ENCODE measurements around the gene GATAD2A. TPM values are rescaled to one million over a fixed set of nuclear protein-coding genes. Genes with fewer than 3 reads are reported as not detected.

Gene GATAD2A
- total and polyA plus RNA-seq, 9 of the 15 experiments (the other 6 are each of a cell fraction or from before 2014, with no cell fraction given): 2.4 to 226 (median 44.2) TPM

- no peak for TF ChIP-seq ZBTB11 (CRISPR knock-in tag; IDR thresholded peaks at IDR 0.05)
- TF ChIP-seq MECOM (CRISPR knock-in tag; IDR thresholded peaks at IDR 0.05): no peak
- TF ChIP-seq ZBTB1 (CRISPR knock-in tag; IDR thresholded peaks at IDR 0.05; ENCODE audit: borderline replicate concordance, low read depth): no peak
- 0 out of 2 replicates have a peak, but pooled peaks have one; percentile 72 for TF ChIP-seq FOXK1 (CRISPR knock-in tag; IDR thresholded peaks at IDR 0.05; ENCODE audit: borderline replicate concordance)
- TF ChIP-seq ZNF143 (CRISPR knock-in tag; IDR thresholded peaks at IDR 0.05): no peak
- TF ChIP-seq DPF2 (IDR thresholded peaks at IDR 0.05): peak; percentile 58
- TF ChIP-seq BRF2 (IDR thresholded peaks at IDR 0.05; ENCODE audit: borderline replicate concordance, insufficient read depth, insufficient read length): no peak
- no peak for TF ChIP-seq IRF2 (CRISPR knock-in tag; IDR thresholded peaks at IDR 0.05)
- no peak for TF ChIP-seq NFRKB (IDR thresholded peaks at IDR 0.05; ENCODE audit: low read depth)
- no peak for TF ChIP-seq HLTF (IDR thresholded peaks at IDR 0.05)
- TF ChIP-seq SAP30 (IDR thresholded peaks at IDR 0.05; ENCODE audit: borderline replicate concordance, insufficient read depth, low read depth, low read length, poor library complexity, severe bottlenecking): peak; percentile 4
- no peak for TF ChIP-seq KHSRP (IDR thresholded peaks at IDR 0.05)
- TF ChIP-seq ZFPM2 (CRISPR knock-in tag; IDR thresholded peaks at IDR 0.05): no peak
- TF ChIP-seq HCFC1 (IDR thresholded peaks at IDR 0.05; ENCODE audit: low read depth, low read length): no peak
- no peak for TF ChIP-seq MAFG (tag; conservative IDR thresholded peaks at IDR 0.05)
- TF ChIP-seq GTF2F1 (IDR thresholded peaks at IDR 0.05; ENCODE audit: low read depth, low read length): no peak
- TF ChIP-seq ZNF197 (CRISPR knock-in tag; IDR thresholded peaks at IDR 0.05; ENCODE audit: low read depth): no peak
- no peak for TF ChIP-seq ZNF609 (CRISPR knock-in tag; IDR thresholded peaks at IDR 0.05; ENCODE audit: borderline replicate concordance)
Measured at GRCh38 chr19:19487950-19488874, 82.7 kb downstream of the GATAD2A start (continued).
